ENCODE data around the gene LYZL6.

LYZL6 gene

DNA sequence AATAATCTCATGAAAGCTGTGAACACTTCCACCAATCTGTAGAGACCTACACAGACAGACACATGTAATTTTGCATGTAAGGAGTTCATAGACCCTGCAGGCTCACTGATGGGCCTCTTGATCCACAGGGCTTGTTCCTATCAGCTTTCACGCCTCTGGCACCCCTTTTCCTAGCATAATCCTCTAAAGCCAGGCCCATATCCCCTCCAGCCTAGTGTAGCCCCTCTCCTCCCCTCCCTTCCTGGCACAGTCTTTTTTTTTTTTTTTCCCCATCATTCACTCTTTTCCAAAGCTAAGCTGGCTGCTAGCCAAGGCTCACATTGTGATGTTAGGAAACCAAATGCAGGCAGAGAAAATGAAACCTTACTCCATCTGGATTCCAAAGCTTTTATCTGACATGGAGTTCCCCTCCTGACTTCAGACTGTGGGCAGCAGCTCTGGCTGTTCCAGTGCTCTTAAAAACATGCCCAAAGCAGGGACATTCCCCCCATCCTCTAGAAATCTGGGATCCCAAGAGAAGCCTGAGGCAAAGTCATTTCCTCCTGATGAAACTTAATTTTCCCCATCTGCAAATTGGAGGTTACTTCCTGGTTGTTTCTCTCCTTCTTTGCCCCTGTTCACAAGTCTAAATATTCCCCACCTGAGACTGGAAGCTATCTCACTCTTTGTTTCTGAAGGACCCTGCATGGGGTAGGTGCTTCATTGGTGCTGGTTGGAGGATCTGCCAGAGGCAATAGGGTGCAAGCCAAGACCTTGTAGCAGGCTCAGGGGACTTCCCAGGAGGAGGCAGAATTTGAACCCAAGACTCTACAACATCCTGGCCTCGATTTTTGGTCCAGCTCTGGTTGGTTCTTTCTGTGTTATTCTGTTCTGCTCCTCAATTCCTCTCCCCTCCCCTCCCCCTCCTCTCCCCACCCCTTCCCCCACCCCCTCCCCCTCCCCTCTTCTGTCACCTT is 53.4 kb downstream of the LYZL6 start:
- DNase-seq, result peak in 2 of 10 donors; percentile 16 to 24
- intact Hi-C loops (cut with DNase I), result no loop called here

DNA sequence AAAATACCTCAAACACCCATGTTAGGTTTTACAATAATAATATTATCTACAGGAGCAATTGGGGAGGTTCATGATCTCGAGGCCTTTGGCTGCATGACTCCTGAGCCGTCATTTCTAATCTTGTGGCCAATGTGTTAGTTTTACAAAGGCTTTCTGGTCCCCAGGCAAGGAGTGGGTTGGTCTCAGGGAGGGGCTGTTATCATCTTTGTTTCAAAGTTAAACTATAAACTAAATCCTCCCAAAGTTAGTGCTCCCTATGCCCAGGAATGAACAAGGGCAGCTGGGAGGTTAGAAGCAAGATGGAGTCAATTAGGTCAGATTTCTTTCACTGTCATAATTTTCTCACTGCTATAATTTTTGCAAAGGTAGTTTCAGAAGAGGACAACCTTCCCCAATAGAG is 54.3 kb downstream of the LYZL6 start:
- intact Hi-C loops (cut with DNase I), result no loop called here
- no peak for DNase-seq
